CD4-positive, CD25-positive, alpha-beta regulatory T cell (primary cell): ENCODE data around the gene JHY. TPM values are rescaled to one million over a fixed set of nuclear protein-coding genes. Genes with fewer than 3 reads are reported as not detected.

Experiments
- ATAC-seq, 2 donors: fragments of 150-1000 bp; cut with Tn5 transposase; one replicate each; pipeline ENCODE4 v1.10.0; 2021; ENCODE audit warnings: low read depth in 2 of 2, moderate number of reproducible peaks in 2 of 2, moderate library complexity in 1 of 2
- DNase-seq, 3 donors: peaks; one replicate each; pipeline versions ENCODE4 v3.0.0 to v3.0.0-alpha.2; 2012 to 2022; ENCODE audit warnings: mixed read lengths in 1 of 3
- H3K27ac ChIP-seq: one replicate; pipeline ENCODE4 v1.7.0; 2013; ENCODE audit warnings: mild to moderate bottlenecking, low read length; ENCODE audit not compliant: insufficient read depth, poor library complexity, severe bottlenecking
- H3K27me3 ChIP-seq: one replicate; pipeline ENCODE4 v1.7.0; 2013; ENCODE audit warnings: low read length; ENCODE audit not compliant: control insufficient read depth, insufficient read depth
- H3K36me3 ChIP-seq: one replicate; pipeline ENCODE4 v1.7.0; 2013; ENCODE audit warnings: mild to moderate bottlenecking, low read length, moderate library complexity; ENCODE audit not compliant: control insufficient read depth, insufficient read depth
- H3K4me1 ChIP-seq: 2 replicates; pipeline ENCODE4 v1.7.0; 2013; ENCODE audit warnings: mild to moderate bottlenecking, low read length; ENCODE audit not compliant: insufficient read depth, control insufficient read depth, poor library complexity, severe bottlenecking
- H3K4me3 ChIP-seq: one replicate; pipeline ENCODE4 v1.7.0; 2013; ENCODE audit warnings: low read depth, mild to moderate bottlenecking, low read length, moderate library complexity
- H3K9me3 ChIP-seq, 2 experiments: 1 replicate in 1 of 2; 2 replicates in 1 of 2; pipeline ENCODE4 v1.7.0; 2013; ENCODE audit warnings: low read length in 2 of 2, mild to moderate bottlenecking in 1 of 2, moderate library complexity in 1 of 2; ENCODE audit not compliant: control insufficient read depth in 2 of 2
- H3K27ac Mint-ChIP-seq, 3 donors: one replicate each; pipeline ENCODE4 v1.8.0; 2020 to 2022; ENCODE audit warnings: mild to moderate bottlenecking in 3 of 3, mixed read lengths in 3 of 3, moderate library complexity in 2 of 3
- H3K27me3 Mint-ChIP-seq: one replicate; pipeline ENCODE4 v1.8.0; 2022; ENCODE audit warnings: mild to moderate bottlenecking, mixed read lengths
- H3K36me3 Mint-ChIP-seq: one replicate; pipeline ENCODE4 v1.8.0; 2020; ENCODE audit warnings: mixed read lengths
- H3K4me1 Mint-ChIP-seq, 4 donors: one replicate each; pipeline ENCODE4 v1.8.0; 2020 to 2022; ENCODE audit warnings: mixed read lengths in 4 of 4, mild to moderate bottlenecking in 1 of 4
- H3K4me3 Mint-ChIP-seq, 4 donors: one replicate each; pipeline ENCODE4 v1.8.0; 2020 to 2022; ENCODE audit warnings: mild to moderate bottlenecking in 4 of 4, mixed read lengths in 4 of 4, moderate library complexity in 3 of 4
- H3K9me3 Mint-ChIP-seq, 7 donors: one replicate each; pipeline ENCODE4 v1.8.0; 2020 to 2022; ENCODE audit warnings: mixed read lengths in 7 of 7, mild to moderate bottlenecking in 3 of 7, moderate library complexity in 2 of 7
- polyA plus RNA-seq, 4 donors: library from polyadenylated mRNA; unstranded; fragments of 300-500 nt; fragmentation: Illumina TruSeq; gene quantifications; one replicate each; pipeline ENCODE4 v1.2.3, GENCODE V29; 2021
- total RNA-seq: library from RNA; stranded (reverse); gene quantifications from one replicate; pipeline ENCODE4 v1.2.3, GENCODE V29; 2022

The JHY gene
- total and polyA plus RNA-seq, 5 donors from 2014 or later, result 0.67 to 2.1 (median 1.5) TPM

- Histone ChIP-seq H3K27ac (no peak overlapping the region), H3K4me1 (peaks cover 5% of the 10 kb centered on the region), H3K4me3 (no peak overlapping the region), H3K36me3 (no peaks in the 10 kb centered on the region), H3K27me3 (peaks cover 21% of the 10 kb centered on the region), H3K9me3 (no peaks in the 10 kb centered on the region)
- Mint-ChIP-seq H3K9me3 (peaks cover 0 to 1% (median 0%) of the 10 kb centered on the region in 7 donors), H3K27me3 (peaks cover 32% of the 10 kb centered on the region), H3K4me1 (peaks cover 4 to 12% (median 7%) of the 10 kb centered on the region in 4 donors), H3K36me3 (no peaks in the 10 kb centered on the region), H3K4me3 (no peak overlapping the region), H3K27ac (no peak overlapping the region)
- ATAC-seq (no peak), DNase-seq (no peak)
These were observed 4.8 kb upstream of the JHY start for GRCh38 chr11:122877732-122878131.

- H3K9me3 Mint-ChIP-seq, result peaks cover 0 to 1% (median 0%) of the 10 kb centered on the region in 7 donors
- Histone ChIP-seq H3K27ac (no peak overlapping the region), H3K36me3 (no peaks in the 10 kb centered on the region), H3K4me3 (no peak overlapping the region), H3K27me3 (peaks cover 21% of the 10 kb centered on the region), H3K4me1 (peaks cover 12% of the 10 kb centered on the region), H3K9me3 (no peaks in the 10 kb centered on the region)
- peaks cover 4 to 23% (median 13%) of the 10 kb centered on the region in 4 donors for H3K4me1 Mint-ChIP-seq
- H3K27me3 Mint-ChIP-seq, result peaks cover 38% of the 10 kb centered on the region
- peak overlapping the region in 1 of 4 donors; percentile 14 for H3K4me3 Mint-ChIP-seq
- H3K36me3 Mint-ChIP-seq, result no peaks in the 10 kb centered on the region
- ATAC-seq, result no peak
- DNase-seq, result no peak
- H3K27ac Mint-ChIP-seq, result no peak overlapping the region
These were observed 2.8 kb upstream of the JHY start for GRCh38 chr11:122879785-122880184.

GRCh38 chr11:122882857-122883645 lies 492 bp downstream of the JHY start:
- DNase-seq, result peak; percentile 34 to 67 (median 47)
- Mint-ChIP-seq H3K4me1 (peaks cover 15 to 26% (median 19%) of the 10 kb centered on the region in 4 donors), H3K4me3 (peak overlapping the region; percentile 80 to 88 (median 86)), H3K27me3 (peaks cover 34% of the 10 kb centered on the region), H3K27ac (peak overlapping the region; percentile 62 to 89 (median 77)), H3K36me3 (peaks cover 5% of the 10 kb centered on the region), H3K9me3 (peaks cover 0 to 1% (median 0%) of the 10 kb centered on the region in 7 donors)
- H3K36me3 ChIP-seq, result no peaks in the 10 kb centered on the region
- H3K27ac ChIP-seq, result peak overlapping the region; percentile 74
- no peaks in the 10 kb centered on the region for H3K9me3 ChIP-seq
- H3K4me3 ChIP-seq, result peak overlapping the region; percentile 68
- peaks cover 12% of the 10 kb centered on the region for H3K4me1 ChIP-seq
- peak; percentile 69 to 72 for ATAC-seq
- H3K27me3 ChIP-seq, result peaks cover 21% of the 10 kb centered on the region

GRCh38 chr11:122883646-122883979 lies 1.1 kb downstream of the JHY start:
- peak overlapping the region; percentile 74 for H3K27ac ChIP-seq
- DNase-seq, result no peak

GRCh38 chr11:122888162-122888561 lies 5.6 kb downstream of the JHY start:
- Mint-ChIP-seq H3K9me3 (no peaks in the 10 kb centered on the region), H3K27me3 (peaks cover 14% of the 10 kb centered on the region), H3K4me1 (peaks cover 7 to 20% (median 16%) of the 10 kb centered on the region in 4 donors), H3K36me3 (peaks cover 5% of the 10 kb centered on the region), H3K4me3 (no peak overlapping the region), H3K27ac (no peak overlapping the region)
- no peaks in the 10 kb centered on the region for H3K9me3 ChIP-seq
- DNase-seq (no peak), ATAC-seq (no peak)
- no peak overlapping the region for H3K27ac ChIP-seq
- H3K27me3 ChIP-seq, result no peaks in the 10 kb centered on the region
- H3K4me3 ChIP-seq, result no peak overlapping the region
- H3K36me3 ChIP-seq, result no peaks in the 10 kb centered on the region
- H3K4me1 ChIP-seq, result peaks cover 6% of the 10 kb centered on the region

More at GRCh38 chr11:122883646-122883979, 1.1 kb downstream of the JHY start:
- peaks cover 5% of the 10 kb centered on the region for H3K36me3 Mint-ChIP-seq
- Histone ChIP-seq H3K4me1 (peaks cover 12% of the 10 kb centered on the region), H3K36me3 (no peaks in the 10 kb centered on the region), H3K9me3 (no peaks in the 10 kb centered on the region), H3K27me3 (peaks cover 19% of the 10 kb centered on the region), H3K4me3 (peak overlapping the region; percentile 68)
- H3K9me3 Mint-ChIP-seq, result peaks cover 0 to 1% (median 0%) of the 10 kb centered on the region in 7 donors
- peak overlapping the region; percentile 79 to 87 (median 83) for H3K4me3 Mint-ChIP-seq
- ATAC-seq, result no peak
- H3K27me3 Mint-ChIP-seq, result peaks cover 30% of the 10 kb centered on the region
- H3K4me1 Mint-ChIP-seq, result peaks cover 15 to 26% (median 20%) of the 10 kb centered on the region in 4 donors
- H3K27ac Mint-ChIP-seq, result peak overlapping the region; percentile 62 to 89 (median 77)

- no peak overlapping the region for H3K27ac ChIP-seq
- H3K36me3 ChIP-seq, result no peaks in the 10 kb centered on the region
- no peak overlapping the region for H3K4me3 ChIP-seq
- no peak for ATAC-seq
- no peak overlapping the region for H3K27ac Mint-ChIP-seq
- no peaks in the 10 kb centered on the region for H3K4me1 ChIP-seq
- H3K36me3 Mint-ChIP-seq, result peaks cover 4% of the 10 kb centered on the region
- no peaks in the 10 kb centered on the region for H3K9me3 ChIP-seq
- H3K27me3 ChIP-seq, result no peaks in the 10 kb centered on the region
- H3K9me3 Mint-ChIP-seq, result no peaks in the 10 kb centered on the region
- DNase-seq, result no peak
- H3K4me3 Mint-ChIP-seq, result no peak overlapping the region
- peaks cover 4% of the 10 kb centered on the region for H3K27me3 Mint-ChIP-seq
- peaks cover 0 to 5% (median 0%) of the 10 kb centered on the region in 4 donors for H3K4me1 Mint-ChIP-seq
These were observed 10.6 kb downstream of the JHY start for GRCh38 chr11:122893131-122893530.

GRCh38 chr11:122895563-122895962 lies 13.0 kb downstream of the JHY start:
- ATAC-seq (no peak), DNase-seq (no peak)
- no peak overlapping the region for H3K4me3 Mint-ChIP-seq
- Histone ChIP-seq H3K36me3 (no peaks in the 10 kb centered on the region), H3K9me3 (no peaks in the 10 kb centered on the region), H3K27ac (no peak overlapping the region), H3K4me1 (no peaks in the 10 kb centered on the region), H3K4me3 (no peak overlapping the region), H3K27me3 (no peaks in the 10 kb centered on the region)
- peaks cover 4% of the 10 kb centered on the region for H3K27me3 Mint-ChIP-seq
- H3K9me3 Mint-ChIP-seq, result no peaks in the 10 kb centered on the region
- peaks cover 0 to 3% (median 2%) of the 10 kb centered on the region in 4 donors for H3K4me1 Mint-ChIP-seq
- H3K36me3 Mint-ChIP-seq, result peaks cover 5% of the 10 kb centered on the region
- H3K27ac Mint-ChIP-seq, result no peak overlapping the region
